Anterior cingulate cortex (tissue), 58 donors: ENCODE measurements around the gene PPIP5K2.
"Not testable (repeated sequence)": the region's sequence is repeated elsewhere in the genome, so short reads cannot be mapped to it uniquely, and the experiment has no call there.

ENCODE experiments used
- DNase-seq, 58 donors: peaks; one replicate each; lab custom pipeline; 2025; lab: John Stamatoyannopoulos, UW

Gene PPIP5K2

GRCh38 chr5:103119765-103120606, at the start of gene PPIP5K2, which contains the start of gene GIN1:
Gene PPIP5K2, plus strand, starts transcription at chr5:103120301. Its CDS starts 9,289 bp downstream, at chr5:103129590.
Gene GIN1, minus strand, starts transcription at chr5:103120138. Its CDS starts 11,431 bp downstream, at chr5:103108707.
- DNase-seq = peak; percentile 77 to 98 (median 93)

- not testable (repeated sequence) for DNase-seq
Measured at GRCh38 chr5:103073500-103073899, 46.6 kb upstream of the PPIP5K2 start.

- DNase-seq = no peak
Measured at GRCh38 chr5:103075442-103075841, 44.7 kb upstream of the PPIP5K2 start.

- DNase-seq = no peak
Measured at GRCh38 chr5:103079796-103080195, 40.3 kb upstream of the PPIP5K2 start.

GRCh38 chr5:103086547-103086946, 33.6 kb upstream of the PPIP5K2 start:
- DNase-seq = no peak

- no peak for DNase-seq
Measured at GRCh38 chr5:103089272-103089671, 30.8 kb upstream of the PPIP5K2 start.

- DNase-seq = no peak
Measured at GRCh38 chr5:103090791-103091190, 29.3 kb upstream of the PPIP5K2 start.

- DNase-seq = no peak
Measured at GRCh38 chr5:103092676-103093075, 27.4 kb upstream of the PPIP5K2 start.

- DNase-seq = no peak
Measured at GRCh38 chr5:103093727-103094126, 26.4 kb upstream of the PPIP5K2 start.

GRCh38 chr5:103094737-103095136, 25.4 kb upstream of the PPIP5K2 start:
- no peak for DNase-seq

GRCh38 chr5:103098993-103099392, 21.1 kb upstream of the PPIP5K2 start:
- no peak for DNase-seq

- DNase-seq = no peak
Measured at GRCh38 chr5:103101079-103101750, 18.9 kb upstream of the PPIP5K2 start.

- no peak for DNase-seq
Measured at GRCh38 chr5:103102234-103102633, 17.9 kb upstream of the PPIP5K2 start.

- no peak for DNase-seq
Measured at GRCh38 chr5:103108086-103108485, 12.0 kb upstream of the PPIP5K2 start.

- DNase-seq = no peak
Measured at GRCh38 chr5:103109277-103109676, 10.8 kb upstream of the PPIP5K2 start.

- DNase-seq = no peak
Measured at GRCh38 chr5:103110403-103110802, 9.7 kb upstream of the PPIP5K2 start.

- DNase-seq = no peak
Measured at GRCh38 chr5:103111468-103111867, 8.6 kb upstream of the PPIP5K2 start.

- DNase-seq = no peak
Measured at GRCh38 chr5:103112910-103113309, 7.2 kb upstream of the PPIP5K2 start.

- DNase-seq = no peak
Measured at GRCh38 chr5:103114440-103114839, 5.7 kb upstream of the PPIP5K2 start.

- no peak for DNase-seq
Measured at GRCh38 chr5:103117471-103117991, 2.6 kb upstream of the PPIP5K2 start.

- DNase-seq = no peak
Measured at GRCh38 chr5:103119070-103119764, 884 bp upstream of the PPIP5K2 start.
